CD14-positive monocyte (primary cell): ENCODE data around the gene GATAD2A. TPM values are rescaled to one million over a fixed set of nuclear protein-coding genes. Genes with fewer than 3 reads are reported as not detected.
A peak's percentile ranks its signal among the peaks of the same experiment; 100 is the strongest.

ENCODE experiments used
- DNase-seq, 3 donors: peaks; one replicate each; pipeline ENCODE4 v3.0.0-alpha.2; 2011 to 2022
- H2AFZ ChIP-seq: 2 replicates; pipeline ENCODE4 v1.6.0; 2012; ENCODE audit warnings: mild to moderate bottlenecking, low read depth, low read length, inconsistent platforms; ENCODE audit not compliant: insufficient read depth, poor library complexity, severe bottlenecking
- H3K27ac ChIP-seq, 2 donors: 1 replicate in 1 of 2; 2 replicates in 1 of 2; pipeline ENCODE4 v1.5.1; 2012 to 2013; ENCODE audit warnings: low read length in 2 of 2, control low read depth in 1 of 2, inconsistent platforms in 1 of 2, low read depth in 1 of 2, mild to moderate bottlenecking in 1 of 2
- H3K27me3 ChIP-seq, 2 donors: one replicate each; pipeline versions ENCODE4 v1.6.0 to v1.6.1; 2011 to 2013; ENCODE audit warnings: low read length in 2 of 2; ENCODE audit not compliant: control insufficient read depth in 2 of 2, insufficient read depth in 2 of 2
- H3K36me3 ChIP-seq, 2 donors: replicated peaks in 1 of 2; 1 replicate in 1 of 2; 2 replicates in 1 of 2; pipeline versions ENCODE4 v1.5.1 to v1.6.1; 2012 to 2013; ENCODE audit warnings: low read length in 2 of 2, control low read depth in 1 of 2, inconsistent platforms in 1 of 2, mild to moderate bottlenecking in 1 of 2; ENCODE audit not compliant: insufficient read depth in 2 of 2, control insufficient read depth in 1 of 2
- H3K4me1 ChIP-seq, 2 donors: 1 replicate in 1 of 2; 2 replicates in 1 of 2; pipeline versions ENCODE4 v1.5.1 to v1.6.1; 2012 to 2013; ENCODE audit warnings: low read length in 2 of 2, control low read depth in 1 of 2, inconsistent platforms in 1 of 2, mild to moderate bottlenecking in 1 of 2, moderate library complexity in 1 of 2; ENCODE audit not compliant: insufficient read depth in 2 of 2, control insufficient read depth in 1 of 2
- H3K4me2 ChIP-seq: replicated peaks from 2 replicates; pipeline ENCODE3; 2012; ENCODE audit warnings: low read length, moderate library complexity, mild to moderate bottlenecking; ENCODE audit not compliant: poor library complexity, severe bottlenecking; ENCODE audit errors: extremely low read depth
- H3K4me3 ChIP-seq, 3 experiments: fragments of 200-600 bp in 1 of 3; sonication (generic) in 1 of 3; replicated peaks in 1 of 3; 1 replicate in 2 of 3; 2 replicates in 1 of 3; pipeline ENCODE4 v1.5.1; 2011 to 2013; ENCODE audit warnings: low read length in 3 of 3, mild to moderate bottlenecking in 3 of 3, control low read depth in 2 of 3, low read depth in 2 of 3, inconsistent platforms in 1 of 3, moderate library complexity in 1 of 3
- H3K79me2 ChIP-seq: 2 replicates; pipeline ENCODE4 v1.6.0; 2012; ENCODE audit warnings: mild to moderate bottlenecking, control low read depth, inconsistent platforms, low read length, moderate library complexity; ENCODE audit not compliant: insufficient read depth
- H3K9ac ChIP-seq: 2 replicates; pipeline ENCODE4 v1.6.0; 2017; ENCODE audit warnings: low read length, mild to moderate bottlenecking; ENCODE audit not compliant: insufficient read depth, poor library complexity, severe bottlenecking
- H3K9me3 ChIP-seq, 2 donors: replicated peaks in 1 of 2; 1 replicate in 1 of 2; 2 replicates in 1 of 2; pipeline versions ENCODE4 v1.5.1 to v1.6.1; 2012 to 2013; ENCODE audit warnings: low read length in 2 of 2, control low read depth in 1 of 2; ENCODE audit not compliant: control insufficient read depth in 1 of 2, insufficient read depth in 1 of 2
- H4K20me1 ChIP-seq: 2 replicates; pipeline ENCODE4 v1.6.0; 2012; ENCODE audit warnings: mild to moderate bottlenecking, low read length, control low read depth, moderate library complexity; ENCODE audit not compliant: insufficient read depth
- H3K27ac Mint-ChIP-seq, 7 donors: one replicate each; pipeline ENCODE4 v1.8.0; 2020; ENCODE audit warnings: mild to moderate bottlenecking in 7 of 7, mixed read lengths in 7 of 7, moderate library complexity in 6 of 7, inconsistent platforms in 2 of 7
- H3K27me3 Mint-ChIP-seq, 3 donors: one replicate each; pipeline ENCODE4 v1.8.0; 2021 to 2022; ENCODE audit warnings: low read depth in 3 of 3, mild to moderate bottlenecking in 3 of 3, mixed read lengths in 3 of 3, moderate library complexity in 3 of 3, inconsistent platforms in 1 of 3
- H3K36me3 Mint-ChIP-seq, 2 donors: one replicate each; pipeline ENCODE4 v1.8.0; 2020; ENCODE audit warnings: mixed read lengths in 2 of 2, inconsistent platforms in 1 of 2, mild to moderate bottlenecking in 1 of 2
- H3K4me1 Mint-ChIP-seq: one replicate; pipeline ENCODE4 v1.8.0; 2020; ENCODE audit warnings: mild to moderate bottlenecking, mixed read lengths
- H3K4me3 Mint-ChIP-seq, 2 donors: one replicate each; pipeline ENCODE4 v1.8.0; 2020; ENCODE audit warnings: mild to moderate bottlenecking in 2 of 2, mixed read lengths in 2 of 2, moderate library complexity in 1 of 2
- H3K9me3 Mint-ChIP-seq, 7 donors: one replicate each; pipeline ENCODE4 v1.8.0; 2020 to 2022; ENCODE audit warnings: mixed read lengths in 7 of 7, mild to moderate bottlenecking in 6 of 7, moderate library complexity in 6 of 7, inconsistent platforms in 2 of 7
- whole genome bisulfite sequencing: methylation state at CpG from one replicate; pipeline ENCODE4 v1.1.5; 2013; ENCODE audit warnings: missing lambda C conversion rate; ENCODE audit not compliant: insufficient coverage; 5-methylcytosine and 5-hydroxymethylcytosine counted together
- intact Hi-C, 2 donors: fragments of 100-400 bp; cut with micrococcal nuclease; formaldehyde crosslinking; loops; one replicate each; pipeline versions ENCODE4 v1.15.0 to v1.15.1; 2023
- polyA plus RNA-seq, 3 donors: library from polyadenylated mRNA; depleted of rRNA in 1 of 3; unstranded in 2 of 3; stranded (reverse) in 1 of 3; fragments of 300-500 nt in 2 of 3; fragments of >200 nt in 1 of 3; fragmentation: Illumina TruSeq in 2 of 3; gene quantifications; 1 replicate in 2 of 3; 2 replicates in 1 of 3; pipeline ENCODE4 v1.2.3, GENCODE V29; 2012 to 2021
- TF ChIP-seq, protein P1 (sequence below): fragments of 200-600 bp; IDR thresholded peaks from one replicate; pipeline ENCODE4 v1.8.0; 2022; ENCODE audit warnings: antibody characterized with exemption, mild to moderate bottlenecking

GATAD2A gene
- polyA plus RNA-seq, 3 donors = 8.0 to 35.9 (median 8.7) TPM

DNA sequence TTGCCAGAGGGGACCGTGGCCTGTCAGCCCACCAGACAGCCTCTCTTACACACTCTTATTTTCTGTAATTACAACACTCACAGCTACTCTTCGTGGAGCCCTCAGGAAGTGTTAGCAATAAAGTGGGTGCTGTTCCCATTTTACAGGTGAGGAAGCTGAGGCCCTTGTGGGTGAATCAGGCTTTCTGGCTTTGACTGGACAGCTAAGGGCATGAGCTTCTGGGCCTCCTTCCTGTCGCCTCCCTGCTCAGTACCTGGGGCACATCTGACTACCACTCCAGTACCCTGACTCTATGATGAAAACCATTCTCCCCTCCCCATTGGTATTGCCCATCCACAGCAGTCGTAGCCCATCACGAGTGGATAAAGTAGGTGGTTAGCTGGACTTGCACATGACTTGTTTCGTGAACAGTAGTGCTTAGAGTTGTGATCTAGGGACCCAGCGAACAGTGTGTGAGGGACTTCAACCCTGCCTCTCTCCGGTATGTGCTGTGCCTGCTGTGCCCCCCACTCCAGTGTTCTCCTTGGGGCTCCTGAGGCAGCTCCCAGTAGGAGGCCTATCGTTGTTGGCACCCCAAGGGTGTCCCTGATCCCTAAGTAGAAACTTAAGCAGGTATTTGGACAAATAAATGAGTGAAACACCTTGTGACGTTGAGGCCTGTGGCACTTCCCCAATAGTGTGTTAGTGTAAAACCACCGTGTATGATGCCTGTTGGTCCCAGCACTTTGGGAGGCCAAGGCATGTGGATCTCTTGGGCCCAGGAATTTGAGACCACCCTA is 38.6 kb downstream of the GATAD2A start:
- Histone ChIP-seq H3K9ac (peak overlapping the region; percentile 19), H3K4me3 (no peak overlapping the region), H3K79me2 (peaks cover 95% of the 10 kb centered on the region), H3K4me2 (peak overlapping the region; percentile 3), H2AFZ (peak overlapping the region; percentile 20), H3K4me1 (peaks cover 42 to 49% of the 10 kb centered on the region in 2 donors), H3K27ac (peak overlapping the region; percentile 59 to 87), H3K9me3 (no peaks in the 10 kb centered on the region), H4K20me1 (peaks cover 78% of the 10 kb centered on the region), H3K27me3 (no peaks in the 10 kb centered on the region), H3K36me3 (peaks cover 3 to 9% of the 10 kb centered on the region in 2 donors)
- intact Hi-C loops = no loop called here
- peaks cover 47% of the 10 kb centered on the region for H3K4me1 Mint-ChIP-seq
- 58% methylated on average over 6 of the region's 11 CpGs for WGBS
- DNase-seq = peak in 1 of 3 donors; percentile 29
- H3K4me3 Mint-ChIP-seq = no peak overlapping the region
- H3K9me3 Mint-ChIP-seq = peaks cover 0 to 2% (median 0%) of the 10 kb centered on the region in 7 donors
- H3K27me3 Mint-ChIP-seq = no peaks in the 10 kb centered on the region
- peaks cover 30 to 41% of the 10 kb centered on the region in 2 donors for H3K36me3 Mint-ChIP-seq
- peak overlapping the region; percentile 74 to 95 (median 88) for H3K27ac Mint-ChIP-seq
- TF ChIP-seq, protein P1, sequence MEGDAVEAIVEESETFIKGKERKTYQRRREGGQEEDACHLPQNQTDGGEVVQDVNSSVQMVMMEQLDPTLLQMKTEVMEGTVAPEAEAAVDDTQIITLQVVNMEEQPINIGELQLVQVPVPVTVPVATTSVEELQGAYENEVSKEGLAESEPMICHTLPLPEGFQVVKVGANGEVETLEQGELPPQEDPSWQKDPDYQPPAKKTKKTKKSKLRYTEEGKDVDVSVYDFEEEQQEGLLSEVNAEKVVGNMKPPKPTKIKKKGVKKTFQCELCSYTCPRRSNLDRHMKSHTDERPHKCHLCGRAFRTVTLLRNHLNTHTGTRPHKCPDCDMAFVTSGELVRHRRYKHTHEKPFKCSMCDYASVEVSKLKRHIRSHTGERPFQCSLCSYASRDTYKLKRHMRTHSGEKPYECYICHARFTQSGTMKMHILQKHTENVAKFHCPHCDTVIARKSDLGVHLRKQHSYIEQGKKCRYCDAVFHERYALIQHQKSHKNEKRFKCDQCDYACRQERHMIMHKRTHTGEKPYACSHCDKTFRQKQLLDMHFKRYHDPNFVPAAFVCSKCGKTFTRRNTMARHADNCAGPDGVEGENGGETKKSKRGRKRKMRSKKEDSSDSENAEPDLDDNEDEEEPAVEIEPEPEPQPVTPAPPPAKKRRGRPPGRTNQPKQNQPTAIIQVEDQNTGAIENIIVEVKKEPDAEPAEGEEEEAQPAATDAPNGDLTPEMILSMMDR = no peak

DNA sequence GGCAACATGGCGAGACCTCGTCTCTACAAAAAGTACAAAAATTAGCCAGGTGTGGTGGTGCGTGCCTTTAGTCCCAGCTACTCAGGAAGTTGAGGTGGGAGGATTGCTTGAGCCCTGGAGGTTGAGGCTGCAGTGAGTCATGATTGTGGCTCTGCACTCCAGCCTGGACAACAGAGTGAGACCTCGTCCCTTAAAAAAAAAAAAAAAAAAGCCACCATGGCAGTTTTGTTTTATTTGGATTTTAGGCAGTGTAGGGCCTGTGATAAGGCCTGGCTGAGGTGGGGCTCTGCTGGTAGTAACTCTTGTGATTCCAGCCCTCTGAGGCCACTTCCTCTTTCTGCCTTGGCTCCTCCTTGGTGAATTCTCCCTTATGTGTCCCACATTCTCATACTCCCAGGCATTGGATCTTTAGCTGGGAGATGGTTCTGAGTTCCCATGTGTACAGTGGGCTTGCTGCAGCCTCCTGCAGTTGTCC is 39.2 kb downstream of the GATAD2A start:
- Mint-ChIP-seq H3K9me3 (peaks cover 0 to 2% (median 0%) of the 10 kb centered on the region in 7 donors), H3K4me1 (peaks cover 47% of the 10 kb centered on the region), H3K4me3 (no peak overlapping the region), H3K36me3 (peaks cover 27 to 34% of the 10 kb centered on the region in 2 donors), H3K27ac (peak overlapping the region; percentile 74 to 95 (median 88)), H3K27me3 (no peaks in the 10 kb centered on the region)
- H2AFZ ChIP-seq = peak overlapping the region; percentile 20
- H3K79me2 ChIP-seq = peaks cover 95% of the 10 kb centered on the region
- peak overlapping the region; percentile 59 to 87 for H3K27ac ChIP-seq
- no peak overlapping the region for H3K4me3 ChIP-seq
- intact Hi-C loops = no loop called here
- peaks cover 2 to 5% of the 10 kb centered on the region in 2 donors for H3K36me3 ChIP-seq
- H3K4me1 ChIP-seq = peaks cover 42 to 49% of the 10 kb centered on the region in 2 donors
- WGBS = no CpG with 5 or more reads among the region's 4 CpGs
- H4K20me1 ChIP-seq = peaks cover 78% of the 10 kb centered on the region
- peak; percentile 47 to 64 (median 59) for DNase-seq
- peak overlapping the region; percentile 9 for H3K4me2 ChIP-seq
- peak overlapping the region; percentile 19 for H3K9ac ChIP-seq
- TF ChIP-seq, protein P1 = no peak
- no peaks in the 10 kb centered on the region for H3K27me3 ChIP-seq
- H3K9me3 ChIP-seq = no peaks in the 10 kb centered on the region
